Measurements from ENCODE around the gene PDIA5. TPM values are rescaled to one million over a fixed set of nuclear protein-coding genes. Genes with fewer than 3 reads are reported as not detected.
A peak's percentile ranks its signal among the peaks of the same experiment; 100 is the strongest.

The PDIA5 gene
- total RNA-seq, 4 donors from 2014 or later, result 4.6 to 17.1 (median 5.3) TPM

- intact Hi-C loops (cut with DNase I; ENCODE audit: low total_unique reads), result no loop called here
- 74 to 86% methylated on average over 5 of the region's 5 CpGs for WGBS, 2 donors
- no peak for DNase-seq (ENCODE audit: low spot score in 2 of 2)
- TF ChIP-seq CTCF (IDR thresholded peaks at IDR 0.05), result no peak
- TF ChIP-seq POLR2A (IDR thresholded peaks at IDR 0.05), result no peak
- no peak overlapping the region for H3K4me3 ChIP-seq (ENCODE audit: low read depth, poor library complexity, severe bottlenecking)
These were observed 72.7 kb downstream of the PDIA5 start for GRCh38 chr3:123139522-123139921.

- intact Hi-C loops (cut with DNase I; ENCODE audit: low total_unique reads), result no loop called here
- no peak overlapping the region for H3K4me3 ChIP-seq (ENCODE audit: low read depth, poor library complexity, severe bottlenecking)
- no peak for DNase-seq (ENCODE audit: low spot score in 2 of 2)
- TF ChIP-seq CTCF (IDR thresholded peaks at IDR 0.05), result no peak
- TF ChIP-seq POLR2A (IDR thresholded peaks at IDR 0.05), result no peak
- WGBS, 2 donors, result 77 to 89% methylated on average over 9 of the region's 9 CpGs
These were observed 73.7 kb downstream of the PDIA5 start for GRCh38 chr3:123140550-123140949.

- TF ChIP-seq POLR2A (IDR thresholded peaks at IDR 0.05) (no peak), CTCF (IDR thresholded peaks at IDR 0.05) (no peak)
- DNase-seq (ENCODE audit: low spot score in 2 of 2), result no peak
- H3K4me3 ChIP-seq (ENCODE audit: low read depth, poor library complexity, severe bottlenecking), result no peak overlapping the region
- intact Hi-C loops (cut with DNase I; ENCODE audit: low total_unique reads), result no loop called here
- 95 to 100% methylated on average over 5 of the region's 5 CpGs for WGBS, 2 donors
These were observed 74.5 kb downstream of the PDIA5 start for GRCh38 chr3:123141276-123141675.

GRCh38 chr3:123143669-123144411 lies 77.0 kb downstream of the PDIA5 start:
- DNase-seq (ENCODE audit: low spot score in 2 of 2), result no peak
- 73 to 83% methylated on average over 10 of the region's 10 CpGs for WGBS, 2 donors
- no peak overlapping the region for H3K4me3 ChIP-seq (ENCODE audit: low read depth, poor library complexity, severe bottlenecking)
- no peak for TF ChIP-seq POLR2A (IDR thresholded peaks at IDR 0.05)
- TF ChIP-seq CTCF (IDR thresholded peaks at IDR 0.05), result no peak
- intact Hi-C loops (cut with DNase I; ENCODE audit: low total_unique reads), result no loop called here

- 93 to 95% methylated on average over 10 of the region's 10 CpGs for WGBS, 2 donors
These were observed 81.1 kb downstream of the PDIA5 start for GRCh38 chr3:123147754-123148535.

More at GRCh38 chr3:123147754-123148535, 81.1 kb downstream of the PDIA5 start:
- DNase-seq (ENCODE audit: low spot score in 2 of 2), result peak in 1 of 2 donors; percentile 68
- H3K4me3 ChIP-seq (ENCODE audit: low read depth, poor library complexity, severe bottlenecking), result no peak overlapping the region
- intact Hi-C loops (cut with DNase I; ENCODE audit: low total_unique reads), result no loop called here
- no peak for TF ChIP-seq CTCF (IDR thresholded peaks at IDR 0.05)
- no peak for TF ChIP-seq POLR2A (IDR thresholded peaks at IDR 0.05)
